Caco-2 (cell line): ENCODE data around the gene SOD3. TPM values are rescaled to one million over a fixed set of nuclear protein-coding genes. Genes with fewer than 3 reads are reported as not detected.

ENCODE experiments used
- BruUV-seq: library from RNA; stranded (reverse); fragments of 400-500 nt; replicated peaks from 2 replicates; lab custom pipeline; 2021; lab: Mats Ljungman, UMichigan
- CTCF ChIA-PET: fragments of 300-600 bp; sonication (Branson Sonifier 250); formaldehyde crosslinking; loops from one replicate; lab custom pipeline; 2022; ENCODE audit warnings: antibody characterized with exemption; lab: Charles Lee
- POLR2A ChIA-PET: fragments of 300-600 bp; sonication (Branson Sonifier 250); formaldehyde crosslinking; loops from one replicate; lab custom pipeline; 2022; ENCODE audit warnings: antibody characterized with exemption; lab: Charles Lee
- DNase-seq, 2 experiments: peaks; one replicate each; pipeline versions ENCODE4 v3.0.0 to v3.0.0-alpha.2; 2020 to 2022
- H3K27me3 ChIP-seq: replicated peaks from 2 replicates; pipeline ENCODE4 v1.6.0; 2011; ENCODE audit warnings: low read length; ENCODE audit not compliant: control insufficient read depth, insufficient read depth
- H3K36me3 ChIP-seq: 2 replicates; pipeline ENCODE4 v1.5.1; 2011; ENCODE audit warnings: low read length; ENCODE audit not compliant: control insufficient read depth, insufficient read depth
- H3K4me1 ChIP-seq: fragments of 250-450 bp; sonication (Bioruptor Pico); 2 replicates; pipeline ENCODE4 v1.5.1; 2020; ENCODE audit warnings: mild to moderate bottlenecking
- H3K4me3 ChIP-seq: 2 replicates; pipeline ENCODE4 v1.5.1; 2011; ENCODE audit warnings: low read depth, mild to moderate bottlenecking, control low read depth, low read length
- H3K9me3 ChIP-seq: fragments of 250-450 bp; sonication (Bioruptor Pico); 2 replicates; pipeline ENCODE4 v1.5.1; 2020; ENCODE audit warnings: mild to moderate bottlenecking, moderate library complexity
- H3K27ac Mint-ChIP-seq: one replicate; pipeline ENCODE4 v1.8.0; 2022; ENCODE audit warnings: mixed read lengths; ENCODE audit not compliant: unreplicated experiment
- H3K27me3 Mint-ChIP-seq: one replicate; pipeline ENCODE4 v1.8.0; 2022; ENCODE audit warnings: mixed read lengths; ENCODE audit not compliant: insufficient read depth, unreplicated experiment
- H3K36me3 Mint-ChIP-seq: one replicate; pipeline ENCODE4 v1.8.0; 2022; ENCODE audit warnings: mild to moderate bottlenecking, mixed read lengths; ENCODE audit not compliant: insufficient read depth, unreplicated experiment
- H3K4me1 Mint-ChIP-seq: one replicate; pipeline ENCODE4 v1.8.0; 2022; ENCODE audit warnings: low read depth, mixed read lengths; ENCODE audit not compliant: unreplicated experiment
- H3K4me3 Mint-ChIP-seq: one replicate; pipeline ENCODE4 v1.8.0; 2022; ENCODE audit warnings: mild to moderate bottlenecking, moderate library complexity, mixed read lengths; ENCODE audit not compliant: unreplicated experiment
- H3K9me3 Mint-ChIP-seq: one replicate; pipeline ENCODE4 v1.8.0; 2022; ENCODE audit warnings: mixed read lengths; ENCODE audit not compliant: unreplicated experiment
- CTCF ChIP-seq, 2 experiments: fragments of 200-600 bp in 1 of 2; IDR thresholded peaks; 1 replicate in 1 of 2; 2 replicates in 1 of 2; pipeline versions ENCODE4 v1.5.1 to v1.8.0; 2011 to 2022; ENCODE audit warnings: antibody characterized with exemption in 1 of 2, control low read depth in 1 of 2, inconsistent platforms in 1 of 2, low read depth in 1 of 2, low read length in 1 of 2, mild to moderate bottlenecking in 1 of 2, moderate library complexity in 1 of 2; ENCODE audit not compliant: insufficient read depth in 1 of 2, severe bottlenecking in 1 of 2, unreplicated experiment in 1 of 2
- intact Hi-C: fragments of 100-400 bp; cut with micrococcal nuclease; formaldehyde crosslinking; loops from one replicate; pipeline ENCODE4 v1.10.0; 2022; ENCODE audit not compliant: unreplicated experiment
- total RNA-seq: library from RNA; stranded (reverse); gene quantifications from 2 replicates; pipeline ENCODE4 v1.2.3, GENCODE V29; 2022

Gene SOD3
- total RNA-seq, 1 experiment from 2014 or later, result 6.6 TPM

GRCh38 chr4:24772952-24773351 is 22.4 kb upstream of the SOD3 start:
- Mint-ChIP-seq H3K36me3 (no peaks in the 10 kb centered on the region), H3K27me3 (no peaks in the 10 kb centered on the region), H3K9me3 (no peaks in the 10 kb centered on the region), H3K27ac (no peak overlapping the region), H3K4me3 (no peak overlapping the region), H3K4me1 (no peaks in the 10 kb centered on the region)
- H3K9me3 ChIP-seq, result no peaks in the 10 kb centered on the region
- ChIA-PET POLR2A (no interaction called here), CTCF (no interaction called here)
- no peaks in the 10 kb centered on the region for H3K27me3 ChIP-seq
- no peak for DNase-seq
- no peaks in the 10 kb centered on the region for H3K4me1 ChIP-seq
- no peak for TF ChIP-seq CTCF (IDR thresholded peaks at IDR 0.05; ENCODE audit: insufficient read depth in 1 of 2, low read depth in 1 of 2, low read length in 1 of 2, severe bottlenecking in 1 of 2, unreplicated experiment in 1 of 2)
- BruUV-seq, result no TSS peak
- intact Hi-C loops, result no loop called here
- H3K36me3 ChIP-seq, result no peaks in the 10 kb centered on the region
- H3K4me3 ChIP-seq, result no peak overlapping the region

- Mint-ChIP-seq H3K4me3 (no peak overlapping the region), H3K27ac (no peak overlapping the region), H3K4me1 (no peaks in the 10 kb centered on the region), H3K27me3 (no peaks in the 10 kb centered on the region), H3K9me3 (no peaks in the 10 kb centered on the region), H3K36me3 (no peaks in the 10 kb centered on the region)
- BruUV-seq, result no TSS peak
- CTCF ChIA-PET, result no interaction called here
- DNase-seq, result no peak
- H3K4me3 ChIP-seq, result no peak overlapping the region
- TF ChIP-seq CTCF (IDR thresholded peaks at IDR 0.05; ENCODE audit: insufficient read depth in 1 of 2, low read depth in 1 of 2, low read length in 1 of 2, severe bottlenecking in 1 of 2, unreplicated experiment in 1 of 2), result no peak
- intact Hi-C loops, result no loop called here
- no peaks in the 10 kb centered on the region for H3K9me3 ChIP-seq
- H3K27me3 ChIP-seq, result no peaks in the 10 kb centered on the region
- H3K36me3 ChIP-seq, result no peaks in the 10 kb centered on the region
- H3K4me1 ChIP-seq, result no peaks in the 10 kb centered on the region
- POLR2A ChIA-PET, result no interaction called here
Observed at GRCh38 chr4:24774452-24774851, 20.9 kb upstream of the SOD3 start.

- H3K27ac Mint-ChIP-seq, result no peak overlapping the region
- no peak for DNase-seq
- H3K4me3 Mint-ChIP-seq, result no peak overlapping the region
- CTCF ChIA-PET, result no interaction called here
- no peaks in the 10 kb centered on the region for H3K4me1 Mint-ChIP-seq
- peaks cover 1% of the 10 kb centered on the region for H3K27me3 Mint-ChIP-seq
- Histone ChIP-seq H3K4me1 (no peaks in the 10 kb centered on the region), H3K4me3 (no peak overlapping the region), H3K36me3 (no peaks in the 10 kb centered on the region), H3K9me3 (no peaks in the 10 kb centered on the region), H3K27me3 (no peaks in the 10 kb centered on the region)
- POLR2A ChIA-PET, result no interaction called here
- H3K36me3 Mint-ChIP-seq, result no peaks in the 10 kb centered on the region
- intact Hi-C loops, result no loop called here
- no peaks in the 10 kb centered on the region for H3K9me3 Mint-ChIP-seq
- no peak for TF ChIP-seq CTCF (IDR thresholded peaks at IDR 0.05; ENCODE audit: insufficient read depth in 1 of 2, low read depth in 1 of 2, low read length in 1 of 2, severe bottlenecking in 1 of 2, unreplicated experiment in 1 of 2)
- BruUV-seq, result no TSS peak
Observed at GRCh38 chr4:24775032-24775605, 20.3 kb upstream of the SOD3 start.
